Peyer's patch (tissue), 4 donors: ENCODE data around the gene SKAP1.

ENCODE experiments used
- CTCF ChIP-seq, 6 experiments: fragments of 450-650 bp in 4 of 6; fragments of 200-600 bp in 2 of 6; sonication (generic) in 1 of 6; IDR thresholded peaks; one replicate each; pipeline ENCODE4 v1.5.1; 2017 to 2019; ENCODE audit warnings: antibody characterized with exemption in 6 of 6, mild to moderate bottlenecking in 3 of 6, moderate library complexity in 1 of 6
- POLR2A ChIP-seq, 2 donors: fragments of 450-650 bp; IDR thresholded peaks; one replicate each; pipeline ENCODE4 v1.5.1; 2017; ENCODE audit warnings: antibody characterized with exemption in 2 of 2, mild to moderate bottlenecking in 2 of 2, moderate library complexity in 2 of 2

DNA sequence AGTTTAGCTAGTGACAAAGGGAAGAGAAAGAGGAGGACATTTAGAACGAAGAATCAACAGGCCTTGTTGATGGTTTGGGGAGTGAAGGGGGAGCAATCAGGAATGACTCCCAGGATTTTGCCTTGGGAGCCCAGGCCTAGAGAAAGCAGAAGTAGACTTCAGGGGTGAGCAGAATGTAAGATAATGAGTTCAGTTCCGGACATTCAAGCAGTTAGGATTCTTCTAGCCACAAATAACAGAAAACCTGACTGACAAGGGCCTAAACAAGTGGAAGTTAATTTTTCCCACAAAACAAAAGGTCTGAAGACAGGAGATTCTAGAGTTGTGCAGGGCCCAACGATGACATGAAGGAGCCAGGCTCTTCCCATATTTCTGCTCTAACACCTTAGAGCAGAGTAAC is 45.9 kb downstream of the SKAP1 start:
- TF ChIP-seq CTCF (IDR thresholded peaks at IDR 0.05) (no peak), POLR2A (IDR thresholded peaks at IDR 0.05) (no peak)
